Measurements from ENCODE around the gene PTPN21.

DNA sequence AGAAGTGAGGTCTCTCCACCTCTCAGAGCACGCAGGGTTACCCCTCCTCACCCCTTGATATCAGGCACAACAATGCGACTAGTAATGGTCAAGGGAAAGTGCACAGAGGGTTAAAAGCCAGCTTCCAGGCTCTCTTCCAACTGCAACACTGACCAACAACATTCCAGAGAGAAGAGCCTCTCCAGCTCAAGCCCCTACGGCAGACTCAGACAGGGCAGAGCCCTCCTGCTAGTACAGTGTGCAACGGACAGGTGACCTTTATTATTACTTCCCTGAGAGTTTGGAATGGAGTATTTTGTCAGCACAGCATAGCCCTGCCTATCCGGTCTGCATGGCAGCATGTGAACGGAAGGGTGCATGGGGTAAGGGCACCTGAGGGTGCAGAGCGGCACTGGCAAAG, 73.0 kb downstream of the PTPN21 start:
- no peak for TF ChIP-seq POLR2A (IDR thresholded peaks at IDR 0.05)
- TF ChIP-seq, protein P1, sequence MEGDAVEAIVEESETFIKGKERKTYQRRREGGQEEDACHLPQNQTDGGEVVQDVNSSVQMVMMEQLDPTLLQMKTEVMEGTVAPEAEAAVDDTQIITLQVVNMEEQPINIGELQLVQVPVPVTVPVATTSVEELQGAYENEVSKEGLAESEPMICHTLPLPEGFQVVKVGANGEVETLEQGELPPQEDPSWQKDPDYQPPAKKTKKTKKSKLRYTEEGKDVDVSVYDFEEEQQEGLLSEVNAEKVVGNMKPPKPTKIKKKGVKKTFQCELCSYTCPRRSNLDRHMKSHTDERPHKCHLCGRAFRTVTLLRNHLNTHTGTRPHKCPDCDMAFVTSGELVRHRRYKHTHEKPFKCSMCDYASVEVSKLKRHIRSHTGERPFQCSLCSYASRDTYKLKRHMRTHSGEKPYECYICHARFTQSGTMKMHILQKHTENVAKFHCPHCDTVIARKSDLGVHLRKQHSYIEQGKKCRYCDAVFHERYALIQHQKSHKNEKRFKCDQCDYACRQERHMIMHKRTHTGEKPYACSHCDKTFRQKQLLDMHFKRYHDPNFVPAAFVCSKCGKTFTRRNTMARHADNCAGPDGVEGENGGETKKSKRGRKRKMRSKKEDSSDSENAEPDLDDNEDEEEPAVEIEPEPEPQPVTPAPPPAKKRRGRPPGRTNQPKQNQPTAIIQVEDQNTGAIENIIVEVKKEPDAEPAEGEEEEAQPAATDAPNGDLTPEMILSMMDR (IDR thresholded peaks at IDR 0.05), result no peak

All from Peyer's patch (tissue), 4 donors.